ENCODE data around the gene PRDM16. TPM values are rescaled to one million over a fixed set of nuclear protein-coding genes. Genes with fewer than 3 reads are reported as not detected.

PRDM16 gene
- total and polyA plus RNA-seq, 2 of the 8 experiments (the other 6 are each of a cell fraction or from before 2014, with no cell fraction given): 0.39 to 0.43 TPM

DNA sequence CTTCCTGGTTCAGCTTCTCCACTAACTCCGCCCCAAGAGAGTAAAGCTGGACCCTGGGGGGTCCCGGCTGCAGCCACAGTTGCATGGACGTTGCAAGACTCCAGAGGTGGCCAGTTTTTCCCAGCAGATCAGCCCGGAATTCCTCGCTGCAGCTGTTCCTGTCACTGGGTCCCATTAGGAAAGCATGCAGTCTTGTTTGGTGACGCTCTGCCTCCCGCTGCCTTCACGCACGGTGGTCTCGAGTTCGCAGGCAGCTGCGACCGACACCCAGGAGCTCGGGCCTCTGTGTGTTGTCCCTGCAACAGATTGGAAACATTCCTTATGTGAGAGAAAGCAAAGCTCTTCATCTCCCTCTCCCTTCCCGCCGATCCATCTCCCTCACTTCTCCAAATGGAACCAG, 162.8 kb downstream of the PRDM16 start:
- H3K4me2 ChIP-seq (ENCODE audit: insufficient read depth in 1 of 2, low read depth in 2 of 2, low read length in 2 of 2): no peak overlapping the region
- no peak overlapping the region for H2BK120ac ChIP-seq (replicated peaks; ENCODE audit: low read depth, low read length)
- H3K9ac ChIP-seq (replicated peaks in 1 of 4; ENCODE audit: extremely low read depth in 1 of 4, low read depth in 3 of 4, low read length in 3 of 4): no peak overlapping the region
- no peak overlapping the region for H2AFZ ChIP-seq (ENCODE audit: low read length)
- H3K14ac ChIP-seq (ENCODE audit: insufficient read length): no peak overlapping the region
- no peak for FAIRE-seq
- no peak overlapping the region for H2BK20ac ChIP-seq (ENCODE audit: low read length)
- no peak overlapping the region for H2BK12ac ChIP-seq (ENCODE audit: low read depth, low read length)
- no peaks in the 10 kb centered on the region for H3K9me3 ChIP-seq (ENCODE audit: insufficient read depth in 2 of 2, low read depth in 1 of 2, low read length in 1 of 2)
- no peak overlapping the region for H3K27ac ChIP-seq (ENCODE audit: low read depth, low read length)
- no peak overlapping the region for H3K23ac ChIP-seq (ENCODE audit: insufficient read length)
- H3K4ac ChIP-seq (replicated peaks; ENCODE audit: insufficient read length, low read depth, low read length): no peak overlapping the region
- H4K5ac ChIP-seq (ENCODE audit: insufficient read length, low read depth, low read length): no peak overlapping the region
- H2BK15ac ChIP-seq (ENCODE audit: low read length): no peak overlapping the region
- no peaks in the 10 kb centered on the region for H3K23me2 ChIP-seq (ENCODE audit: low read depth, low read length)
- H3K79me1 ChIP-seq (ENCODE audit: low read depth, low read length): no peaks in the 10 kb centered on the region
- H3K4me3 ChIP-seq (ENCODE audit: extremely low read depth in 1 of 4, insufficient read depth in 2 of 4, low read depth in 3 of 4, low read length in 4 of 4): no peak overlapping the region
- no peak overlapping the region for H2AK5ac ChIP-seq (ENCODE audit: low read depth, low read length)
- H3K56ac ChIP-seq (replicated peaks; ENCODE audit: insufficient read length, low read depth, low read length): no peak overlapping the region
- H4K8ac ChIP-seq (ENCODE audit: extremely low read depth, insufficient read depth, low read length): no peak overlapping the region; the same call in 1 of the 2 replicates
- no peaks in the 10 kb centered on the region for H3K36me3 ChIP-seq (ENCODE audit: control insufficient read depth in 2 of 4, insufficient read depth in 4 of 4, low read length in 3 of 4)
- ChIA-PET POLR2A (ENCODE audit: partially characterized antibody) (no interaction called here), CTCF (ENCODE audit: partially characterized antibody) (interaction anchor here (0.6 to 1.5 kb wide), 5 partner anchors 12 to 101 kb away, joined by 3 read pairs; no protein-coding TSS in a partner anchor)
- no peak overlapping the region for H4K91ac ChIP-seq (replicated peaks; ENCODE audit: insufficient read length, low read length)
- 90% methylated on average over 16 of the region's 16 CpGs; no CpG with 5 or more reads in 1 of the 2 experiments for WGBS, 2 experiments (ENCODE audit: extremely low coverage in 1 of 2, insufficient coverage in 1 of 2, insufficient read length in 1 of 2, insufficient replicate concordance in 2 of 2, low coverage in 1 of 2, low lambda C conversion rate in 2 of 2, missing lambda C conversion rate in 1 of 2)
- no peak for DNase-seq (ENCODE audit: low read depth in 1 of 2, low spot score in 2 of 2)
- H3K18ac ChIP-seq (ENCODE audit: extremely low read depth, low read length): no peak overlapping the region
- H4K20me1 ChIP-seq (replicated peaks in 1 of 2; ENCODE audit: control insufficient read depth in 1 of 2, insufficient read depth in 2 of 2, low read length in 2 of 2): no peaks in the 10 kb centered on the region
- no peak overlapping the region for H2BK5ac ChIP-seq (ENCODE audit: low read depth, low read length)
- no peaks in the 10 kb centered on the region for H3K79me2 ChIP-seq (ENCODE audit: control insufficient read depth in 1 of 2, insufficient read depth in 2 of 2, low read length in 2 of 2)
- H3K27me3 ChIP-seq (replicated peaks in 1 of 4; ENCODE audit: control insufficient read depth in 3 of 4, extremely low read depth in 1 of 4, insufficient read depth in 3 of 4, low read length in 3 of 4): no peaks in the 10 kb centered on the region
- peaks cover 0 to 3% (median 0%) of the 10 kb centered on the region in 4 experiments; a peak in 1 of 7 replicates for H3K4me1 ChIP-seq (replicated peaks in 1 of 4; ENCODE audit: control insufficient read depth in 3 of 4, insufficient read depth in 4 of 4, low read length in 3 of 4)
- TF ChIP-seq BACH1 (IDR thresholded peaks at IDR 0.05; ENCODE audit: low read length): no peak
- TF ChIP-seq EZH2 (IDR thresholded peaks at IDR 0.05; ENCODE audit: low read depth, low read length, severe bottlenecking): no peak
- no peak for TF ChIP-seq JUN (IDR thresholded peaks at IDR 0.05; ENCODE audit: low read depth, low read length)
- no peak for TF ChIP-seq CTBP2 (IDR thresholded peaks at IDR 0.05; ENCODE audit: borderline replicate concordance, insufficient read depth, insufficient read length, low read length)
- no peak for TF ChIP-seq POU5F1 (IDR thresholded peaks at IDR 0.05; ENCODE audit: low read depth, low read length)
- TF ChIP-seq FOSL1 (IDR thresholded peaks at IDR 0.05; ENCODE audit: insufficient read depth, low read depth, low read length): no peak
- no peak for TF ChIP-seq RAD21 (IDR thresholded peaks at IDR 0.05 in 1 of 2, conservative IDR thresholded peaks at IDR 0.05 in 1 of 2; ENCODE audit: low read depth in 2 of 2, low read length in 2 of 2)
- TF ChIP-seq SP2 (IDR thresholded peaks at IDR 0.05; ENCODE audit: low read length): no peak
- no peak for TF ChIP-seq TEAD4 (IDR thresholded peaks at IDR 0.05; ENCODE audit: low read depth, low read length)
- no peak for TF ChIP-seq YY1 (IDR thresholded peaks at IDR 0.05; ENCODE audit: low read depth, low read length)
- no peak for TF ChIP-seq SIX5 (IDR thresholded peaks at IDR 0.05; ENCODE audit: low read depth, low read length)
- TF ChIP-seq POLR2A (IDR thresholded peaks at IDR 0.05; ENCODE audit: control extremely low read depth in 1 of 2, low read depth in 2 of 2, low read length in 2 of 2): no peak
- no peak for TF ChIP-seq CEBPB (IDR thresholded peaks at IDR 0.05; ENCODE audit: low read depth, low read length)
- TF ChIP-seq MAFK (IDR thresholded peaks at IDR 0.05; ENCODE audit: low read depth, low read length): no peak

Measured in H1 (cell line).